IMR-90 (cell line): ENCODE results near the gene ITPK1. TPM values are rescaled to one million over a fixed set of nuclear protein-coding genes. Genes with fewer than 3 reads are reported as not detected.

Experiments
- ATAC-seq: fragments of 200-7000 bp; cut with Tn5 transposase; 2 replicates; pipeline ENCODE4 v1.9.1; 2020; ENCODE audit warnings: low read depth, mild to moderate bottlenecking, moderate library complexity
- BruUV-seq: library from RNA; stranded (reverse); fragments of 400-500 nt; replicated peaks from 2 replicates; lab custom pipeline; 2021; lab: Mats Ljungman, UMichigan
- CTCF ChIA-PET: fragments of 300-600 bp; formaldehyde crosslinking; extraction: SDS; loops from one replicate; lab custom pipeline; 2021; ENCODE audit warnings: antibody characterized with exemption; lab: Yijun Ruan, JAX
- POLR2A ChIA-PET: fragments of 300-600 bp; sonication (Branson Sonifier 250); formaldehyde crosslinking; loops from one replicate; lab custom pipeline; 2022; ENCODE audit warnings: antibody characterized with exemption; ENCODE audit not compliant: unreplicated experiment; lab: Charles Lee
- DNase-seq: peaks from one replicate; pipeline ENCODE4 v3.0.0; 2013
- H2AFZ ChIP-seq: replicated peaks from 2 replicates; pipeline ENCODE3; 2013; ENCODE audit warnings: low read length, mild to moderate bottlenecking; ENCODE audit not compliant: poor library complexity
- H2AK5ac ChIP-seq: 2 replicates; pipeline ENCODE4 v1.6.1; 2013; ENCODE audit warnings: low read depth, low read length, inconsistent platforms
- H2AK9ac ChIP-seq: replicated peaks from 2 replicates; pipeline ENCODE3; 2013; ENCODE audit warnings: mild to moderate bottlenecking, low read depth, low read length, moderate library complexity; ENCODE audit not compliant: poor library complexity
- H2BK120ac ChIP-seq: 2 replicates; pipeline ENCODE4 v1.6.1; 2013; ENCODE audit warnings: low read depth, low read length, inconsistent platforms
- H2BK15ac ChIP-seq: 3 replicates; pipeline ENCODE4 v1.6.1; 2013; ENCODE audit warnings: low read depth, low read length, inconsistent platforms
- H2BK20ac ChIP-seq: 2 replicates; pipeline ENCODE4 v1.6.1; 2013; ENCODE audit warnings: low read depth, mild to moderate bottlenecking, inconsistent platforms, low read length, moderate library complexity
- H2BK5ac ChIP-seq: 2 replicates; pipeline ENCODE4 v1.6.1; 2013; ENCODE audit warnings: mild to moderate bottlenecking, low read depth, low read length, inconsistent platforms; ENCODE audit not compliant: poor library complexity, severe bottlenecking
- H3K14ac ChIP-seq: replicated peaks from 2 replicates; pipeline ENCODE4 v1.6.1; 2013; ENCODE audit warnings: low read depth, low read length, inconsistent platforms
- H3K18ac ChIP-seq: 2 replicates; pipeline ENCODE4 v1.6.1; 2013; ENCODE audit warnings: low read depth, low read length, control low read depth
- H3K23ac ChIP-seq: 2 replicates; pipeline ENCODE4 v1.6.1; 2013; ENCODE audit warnings: low read depth, low read length, inconsistent platforms
- H3K27ac ChIP-seq: 2 replicates; pipeline ENCODE4 v1.5.1; 2013; ENCODE audit warnings: mild to moderate bottlenecking, control low read depth, low read length; ENCODE audit not compliant: insufficient read depth
- H3K27me3 ChIP-seq: 2 replicates; pipeline ENCODE4 v1.6.1; 2013; ENCODE audit warnings: low read length; ENCODE audit not compliant: control insufficient read depth, insufficient read depth
- H3K36me3 ChIP-seq: 2 replicates; pipeline ENCODE4 v1.6.1; 2013; ENCODE audit warnings: low read length, mixed read lengths; ENCODE audit not compliant: control insufficient read depth, insufficient read depth
- H3K4ac ChIP-seq: 2 replicates; pipeline ENCODE4 v1.6.1; 2013; ENCODE audit warnings: low read depth, low read length, inconsistent platforms
- H3K4me1 ChIP-seq: 2 replicates; pipeline ENCODE4 v1.6.1; 2013; ENCODE audit warnings: low read length, mixed read lengths; ENCODE audit not compliant: control insufficient read depth, insufficient read depth
- H3K4me2 ChIP-seq: 2 replicates; pipeline ENCODE4 v1.6.1; 2013; ENCODE audit warnings: low read depth, mild to moderate bottlenecking, control low read depth, low read length, moderate library complexity
- H3K4me3 ChIP-seq: 2 replicates; pipeline ENCODE4 v1.5.1; 2013; ENCODE audit warnings: low read depth, mild to moderate bottlenecking, control low read depth, low read length, moderate library complexity; ENCODE audit not compliant: insufficient read depth
- H3K56ac ChIP-seq: 2 replicates; pipeline ENCODE4 v1.6.1; 2013; ENCODE audit warnings: low read length, inconsistent platforms; ENCODE audit not compliant: insufficient read depth; ENCODE audit errors: extremely low read depth
- H3K79me1 ChIP-seq, 2 experiments: 2 replicates each; pipeline ENCODE4 v1.6.1; 2013; ENCODE audit warnings: low read length in 2 of 2, inconsistent platforms in 1 of 2, low read depth in 1 of 2
- H3K9ac ChIP-seq: 2 replicates; pipeline ENCODE4 v1.6.1; 2013; ENCODE audit warnings: low read depth, low read length, control low read depth
- H3K9me1 ChIP-seq: 2 replicates; pipeline ENCODE4 v1.6.1; 2013; ENCODE audit warnings: low read length, inconsistent platforms; ENCODE audit not compliant: insufficient read depth
- H3K9me3 ChIP-seq: 2 replicates; pipeline ENCODE4 v1.6.1; 2013; ENCODE audit warnings: low read length; ENCODE audit not compliant: control insufficient read depth, insufficient read depth
- H4K20me1 ChIP-seq: 2 replicates; pipeline ENCODE4 v1.6.1; 2013; ENCODE audit warnings: low read length, inconsistent platforms; ENCODE audit not compliant: insufficient read depth
- H4K5ac ChIP-seq: 2 replicates; pipeline ENCODE4 v1.6.1; 2013; ENCODE audit warnings: mild to moderate bottlenecking, low read depth, low read length, control low read depth
- H4K8ac ChIP-seq, 2 experiments: 2 replicates each; pipeline ENCODE4 v1.6.1; 2013; ENCODE audit warnings: low read depth in 2 of 2, low read length in 2 of 2, control low read depth in 1 of 2, inconsistent platforms in 1 of 2
- H4K91ac ChIP-seq: 2 replicates; pipeline ENCODE4 v1.6.1; 2013; ENCODE audit warnings: low read depth, low read length, inconsistent platforms; ENCODE audit not compliant: insufficient read depth
- CEBPB ChIP-seq: IDR thresholded peaks from 2 replicates; pipeline ENCODE4 v1.6.1; 2012; ENCODE audit warnings: low read depth, low read length, improper control_type of control experiment
- CTCF ChIP-seq: conservative IDR thresholded peaks from 2 replicates; pipeline ENCODE4 v1.5.1; 2012; ENCODE audit warnings: mild to moderate bottlenecking, low read depth, low read length, improper control_type of control experiment
- FOS ChIP-seq: fragments of 150-350 bp; IDR thresholded peaks from 2 replicates; pipeline ENCODE4 v1.6.1; 2016; ENCODE audit warnings: low read depth, low read length
- MAFK ChIP-seq: IDR thresholded peaks from 2 replicates; pipeline ENCODE4 v1.6.1; 2012; ENCODE audit warnings: low read depth, low read length, improper control_type of control experiment
- POLR2A ChIP-seq: IDR thresholded peaks from 2 replicates; pipeline ENCODE4 v1.6.1; 2012; ENCODE audit warnings: mild to moderate bottlenecking, low read depth, low read length
- RAD21 ChIP-seq: IDR thresholded peaks from 2 replicates; pipeline ENCODE4 v1.6.1; 2012; ENCODE audit warnings: low read length, improper control_type of control experiment
- RCOR1 ChIP-seq: IDR thresholded peaks from 2 replicates; pipeline ENCODE4 v1.6.1; 2012; ENCODE audit warnings: mild to moderate bottlenecking, low read length, improper control_type of control experiment; ENCODE audit not compliant: insufficient replicate concordance
- RFX5 ChIP-seq: IDR thresholded peaks from 2 replicates; pipeline ENCODE4 v1.8.0; 2012; ENCODE audit warnings: low read depth, mild to moderate bottlenecking, low read length, moderate library complexity
- WGBS, 2 experiments: methylation state at CpG; one replicate each; pipeline versions ENCODE4 v1.1.5 to v1.1.7; 2013; ENCODE audit warnings: missing lambda C conversion rate in 2 of 2; ENCODE audit not compliant: insufficient read length in 1 of 2; ENCODE audit errors: extremely low coverage in 2 of 2; 5-methylcytosine and 5-hydroxymethylcytosine counted together
- dilution Hi-C: fragments of 300-500 bp; cut with HindIII; formaldehyde crosslinking; loops from one replicate; pipeline ENCODE4 v1.14.3; 2018; ENCODE audit warnings: low sequenced_read_pairs; ENCODE audit not compliant: unreplicated experiment
- in situ Hi-C: fragments of 300-500 bp; cut with MboI; formaldehyde crosslinking; loops from 3 replicates; pipeline ENCODE4 v1.14.3; 2019; ENCODE audit warnings: low sequenced_read_pairs, inconsistent platforms, mixed read lengths
- intact Hi-C: fragments of 100-400 bp; cut with micrococcal nuclease; formaldehyde crosslinking; loops from 2 replicates; pipeline ENCODE4 v1.10.0; 2022
- polyA plus RNA-seq, 3 experiments: library from polyadenylated mRNA; depleted of rRNA; stranded (reverse); fragments of >200 nt; gene quantifications; 2 replicates each; pipeline ENCODE4 v1.2.3, GENCODE V29; 2012; ENCODE audit warnings: low replicate concordance in 1 of 3
- total RNA-seq: library from RNA; depleted of rRNA; stranded (reverse); fragments of >200 nt; gene quantifications from 2 replicates; pipeline ENCODE4 v1.2.3, GENCODE V29; 2012

The ITPK1 gene
- total and polyA plus RNA-seq, 2 of the 4 experiments (the other 2 are of a cell fraction) = 21.7 to 26.9 TPM

GRCh38 chr14:93100100-93100499 is 15.6 kb downstream of the ITPK1 start:
- H3K4me2 ChIP-seq = no peak overlapping the region
- no peak for DNase-seq
- H3K18ac ChIP-seq = no peak overlapping the region
- no peaks in the 10 kb centered on the region for H3K27me3 ChIP-seq
- no peak overlapping the region for H2AK9ac ChIP-seq
- H3K36me3 ChIP-seq = no peaks in the 10 kb centered on the region
- H3K4me3 ChIP-seq = no peak overlapping the region
- H2BK20ac ChIP-seq = no peak overlapping the region
- no peak overlapping the region for H3K4ac ChIP-seq
- no TSS peak for BruUV-seq
- H3K9me1 ChIP-seq = no peaks in the 10 kb centered on the region; the same call in 1 of the 2 replicates
- H3K23ac ChIP-seq = no peak overlapping the region
- H2AFZ ChIP-seq = no peak overlapping the region
- H2BK15ac ChIP-seq = no peak overlapping the region
- no peak overlapping the region for H2BK120ac ChIP-seq
- ChIA-PET CTCF (no interaction called here), POLR2A (no interaction called here)
- in situ Hi-C loops (no loop called here), intact Hi-C loops (no loop called here), dilution Hi-C loops (no loop called here)
- H4K91ac ChIP-seq = no peak overlapping the region
- no peak overlapping the region for H3K9ac ChIP-seq
- WGBS, 2 experiments = no CpG with 5 or more reads among the region's 3 CpGs
- no peak for TF ChIP-seq CEBPB
- no peak for TF ChIP-seq RFX5
- no peak for TF ChIP-seq CTCF
- no peak for TF ChIP-seq FOS
- no peak for TF ChIP-seq MAFK
- no peak for TF ChIP-seq POLR2A
- TF ChIP-seq RAD21 = no peak
- TF ChIP-seq RCOR1 = no peak
- H2AK5ac ChIP-seq = no peak overlapping the region
- H3K9me3 ChIP-seq = no peaks in the 10 kb centered on the region
- peaks cover 4% of the 10 kb centered on the region for H3K4me1 ChIP-seq
- H4K20me1 ChIP-seq = peaks cover 7% of the 10 kb centered on the region
- no peak overlapping the region for H3K56ac ChIP-seq
- H4K8ac ChIP-seq = no peak overlapping the region
- H3K79me1 ChIP-seq = peaks cover 0 to 5% of the 10 kb centered on the region in 2 experiments; a peak in 1 of 4 replicates
- H2BK5ac ChIP-seq = no peak overlapping the region
- H3K27ac ChIP-seq = no peak overlapping the region
- ATAC-seq = no peak; the same call in 1 of the 2 replicates
- H3K14ac ChIP-seq = no peak overlapping the region
- no peak overlapping the region for H4K5ac ChIP-seq
